Measurements from ENCODE around the gene HS3ST5. TPM values are rescaled to one million over a fixed set of nuclear protein-coding genes. Genes with fewer than 3 reads are reported as not detected.

Gene HS3ST5
- total and polyA plus RNA-seq, 10 donors = not detected

DNA sequence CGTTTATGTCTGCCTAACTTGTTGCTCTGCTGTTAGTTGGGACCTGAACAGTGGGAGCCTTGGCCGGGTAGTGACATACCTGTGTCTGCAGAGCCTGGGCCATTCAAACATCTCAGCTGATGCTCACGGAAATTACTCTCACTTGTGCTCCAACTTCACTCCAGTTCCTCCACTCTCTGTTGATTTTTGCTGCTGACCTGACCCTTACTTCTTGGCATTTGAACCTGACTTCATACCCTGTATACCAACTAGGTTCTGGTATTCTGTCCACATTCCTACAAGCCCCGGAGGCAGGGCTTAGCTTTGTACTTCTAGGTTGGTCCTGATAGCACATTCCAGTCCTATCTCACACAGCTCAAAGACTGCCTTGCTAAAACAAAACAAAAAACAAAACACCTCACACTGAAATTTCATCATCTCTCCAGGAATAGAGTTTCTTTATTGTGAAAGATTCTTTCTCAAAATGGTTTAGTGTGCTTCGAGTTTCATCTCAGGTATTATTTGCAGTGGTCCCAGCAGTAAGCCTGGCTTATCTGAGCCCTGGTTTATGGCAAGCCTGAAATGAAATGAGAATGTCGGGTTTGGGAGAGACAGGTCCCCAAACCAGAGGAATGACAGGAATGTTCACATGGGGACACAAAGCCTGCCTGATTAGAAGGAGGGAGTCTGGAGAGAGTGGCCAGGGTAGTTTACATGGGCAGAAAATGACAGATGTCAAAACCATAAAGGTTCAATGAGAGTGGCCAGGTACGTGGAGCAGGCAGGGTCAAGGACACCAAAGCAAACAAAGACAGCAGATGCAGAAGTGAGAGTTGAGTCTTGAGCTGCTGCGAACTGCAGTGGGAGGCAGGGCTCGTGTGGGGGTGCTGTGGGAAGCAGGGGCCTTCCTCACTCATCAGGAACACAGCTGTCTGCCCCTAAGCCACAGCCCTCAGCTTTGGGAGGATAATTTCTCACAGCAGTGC lies 197.7 kb downstream of the HS3ST5 start:
- DNase-seq = no peak
- Histone ChIP-seq H3K9me3 (peaks cover 0 to 17% (median 7%) of the 10 kb centered on the region in 8 donors), H3K4me1 (no peaks in the 10 kb centered on the region), H3K36me3 (no peaks in the 10 kb centered on the region), H3K4me3 (no peak overlapping the region), H3K27ac (no peak overlapping the region), H3K27me3 (replicated peaks in 1 of 7) (no peaks in the 10 kb centered on the region)
- TF ChIP-seq CTCF (IDR thresholded peaks at IDR 0.05 in 8 of 11, conservative IDR thresholded peaks at IDR 0.05 in 3 of 11) = no peak
- TF ChIP-seq POLR2A (IDR thresholded peaks at IDR 0.05) = no peak
- intact Hi-C loops (cut with DNase I; ENCODE audit: low total_unique reads) = no loop called here
- WGBS, 5 donors = 38 to 50% (median 43%) methylated on average over 9 of the region's 9 CpGs

GRCh38 chr6:114142258-114142657 lies 200.6 kb downstream of the HS3ST5 start:
- Histone ChIP-seq H3K36me3 (no peaks in the 10 kb centered on the region), H3K4me1 (no peaks in the 10 kb centered on the region), H3K27ac (no peak overlapping the region), H3K9me3 (peaks cover 0 to 11% (median 5%) of the 10 kb centered on the region in 8 donors), H3K4me3 (no peak overlapping the region), H3K27me3 (replicated peaks in 1 of 7) (no peaks in the 10 kb centered on the region)
- intact Hi-C loops (cut with DNase I; ENCODE audit: low total_unique reads) = no loop called here
- DNase-seq = no peak
- TF ChIP-seq CTCF (IDR thresholded peaks at IDR 0.05 in 8 of 11, conservative IDR thresholded peaks at IDR 0.05 in 3 of 11) (no peak), POLR2A (IDR thresholded peaks at IDR 0.05) (no peak), POLR2AphosphoS5 (IDR thresholded peaks at IDR 0.05) (no peak)
- WGBS, 5 donors = 81 to 88% (median 82%) methylated on average over 7 of the region's 7 CpGs

DNA sequence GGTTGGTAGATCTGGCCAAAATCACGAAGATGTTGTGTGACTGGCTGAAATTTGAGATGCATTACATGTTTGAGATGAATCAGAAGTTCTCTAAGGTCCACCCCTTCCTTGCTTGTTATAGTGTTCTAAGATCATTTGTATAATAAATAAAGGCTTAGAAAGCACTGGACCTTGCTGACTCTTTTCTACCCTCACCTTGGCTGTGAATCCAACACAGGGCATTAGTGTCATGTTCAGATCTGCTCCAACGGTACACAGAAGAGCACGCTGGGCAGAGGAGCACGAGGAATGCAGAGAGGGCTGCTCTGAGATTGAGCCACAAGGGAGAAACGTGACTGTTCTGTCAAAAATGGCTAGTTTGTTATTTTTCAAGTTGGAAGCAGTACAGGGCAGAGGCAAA lies 202.4 kb downstream of the HS3ST5 start:
- TF ChIP-seq CTCF (IDR thresholded peaks at IDR 0.05 in 8 of 11, conservative IDR thresholded peaks at IDR 0.05 in 3 of 11) (no peak), POLR2AphosphoS5 (IDR thresholded peaks at IDR 0.05) (no peak), POLR2A (IDR thresholded peaks at IDR 0.05) (no peak)
- no peak for DNase-seq
- 55 to 65% (median 61%) methylated on average over 5 of the region's 5 CpGs for WGBS, 5 donors
- Histone ChIP-seq H3K4me3 (no peak overlapping the region), H3K9me3 (no peaks in the 10 kb centered on the region), H3K4me1 (no peaks in the 10 kb centered on the region), H3K27ac (no peak overlapping the region), H3K27me3 (replicated peaks in 1 of 7) (no peaks in the 10 kb centered on the region), H3K36me3 (no peaks in the 10 kb centered on the region)
- intact Hi-C loops (cut with DNase I; ENCODE audit: low total_unique reads) = no loop called here

GRCh38 chr6:114138577-114139248 lies 204.1 kb downstream of the HS3ST5 start:
- H3K27ac ChIP-seq = no peak overlapping the region
- WGBS, 5 donors = 91 to 98% (median 94%) methylated on average over 4 of the region's 4 CpGs

More at GRCh38 chr6:114138577-114139248, 204.1 kb downstream of the HS3ST5 start:
- intact Hi-C loops (cut with DNase I; ENCODE audit: low total_unique reads) = no loop called here
- Histone ChIP-seq H3K27me3 (replicated peaks in 1 of 7) (peaks cover 0 to 7% (median 0%) of the 10 kb centered on the region in 7 donors), H3K4me3 (no peak overlapping the region), H3K9me3 (no peaks in the 10 kb centered on the region), H3K36me3 (no peaks in the 10 kb centered on the region), H3K4me1 (no peaks in the 10 kb centered on the region)
- no peak for DNase-seq
- TF ChIP-seq CTCF (IDR thresholded peaks at IDR 0.05 in 8 of 11, conservative IDR thresholded peaks at IDR 0.05 in 3 of 11) = no peak
- TF ChIP-seq POLR2AphosphoS5 (IDR thresholded peaks at IDR 0.05) = no peak
- no peak for TF ChIP-seq POLR2A (IDR thresholded peaks at IDR 0.05)
